HepG2 (cell line): Measurements from ENCODE around the gene CCR9. TPM values are rescaled to one million over a fixed set of nuclear protein-coding genes. Genes with fewer than 3 reads are reported as not detected.

ENCODE experiments used
- ATAC-seq: fragments of 200-7000 bp; cut with Tn5 transposase; 3 replicates; pipeline ENCODE4 v1.9.1; 2020; ENCODE audit warnings: mild to moderate bottlenecking, moderate library complexity
- BruUV-seq: library from RNA; stranded (reverse); fragments of 400-500 nt; replicated peaks from 2 replicates; lab custom pipeline; 2021; lab: Mats Ljungman, UMichigan
- CTCF ChIA-PET: fragments of 300-600 bp; formaldehyde crosslinking; extraction: SDS; loops from one replicate; lab custom pipeline; 2021; ENCODE audit warnings: low total read pairs, inconsistent platforms, low intra/inter-chr PET ratio; lab: Yijun Ruan, JAX
- POLR2A ChIA-PET: fragments of 350-600 bp; sonication (Branson Sonifier 250); formaldehyde crosslinking; loops from one replicate; lab custom pipeline; 2020; ENCODE audit warnings: antibody characterized with exemption, inconsistent platforms; lab: Yijun Ruan, JAX
- DNase-seq: peaks from one replicate; pipeline ENCODE4 v3.0.0-alpha.2; 2015; ENCODE audit warnings: low spot score
- FAIRE-seq: peaks from 3 replicates; lab custom pipeline; 2011; peaks lifted over from hg19 to GRCh38; lab: Jason Lieb, UNC
- H2AFZ ChIP-seq: one replicate; pipeline ENCODE4 v1.6.1; 2011; ENCODE audit warnings: low read length, inconsistent platforms
- H3K27ac ChIP-seq: fragments of 300-600 bp; 3 replicates; pipeline ENCODE4 v1.8.0; 2011; ENCODE audit warnings: mixed run types, mild to moderate bottlenecking, mixed read lengths, low read length, inconsistent platforms; ENCODE audit not compliant: insufficient read depth; ENCODE audit errors: extremely low read length
- H3K27me3 ChIP-seq, 2 experiments: fragments of 200-600 bp in 1 of 2; 2 replicates in 1 of 2; 3 replicates in 1 of 2; pipeline versions ENCODE4 v1.6.0 to v1.8.0; 2011; ENCODE audit warnings: low read length in 2 of 2, mild to moderate bottlenecking in 2 of 2, moderate library complexity in 2 of 2, inconsistent platforms in 1 of 2; ENCODE audit not compliant: insufficient read depth in 2 of 2, control insufficient read depth in 1 of 2
- H3K36me3 ChIP-seq, 2 experiments: fragments of 200-600 bp in 1 of 2; replicated peaks in 1 of 2; 2 replicates in 1 of 2; 3 replicates in 1 of 2; pipeline versions ENCODE4 v1.5.1 to v1.8.0; 2011; ENCODE audit warnings: low read length in 2 of 2, inconsistent platforms in 1 of 2; ENCODE audit not compliant: insufficient read depth in 2 of 2, control insufficient read depth in 1 of 2
- H3K4me1 ChIP-seq: 2 replicates; pipeline ENCODE4 v1.5.1; 2012; ENCODE audit warnings: low read length, inconsistent platforms; ENCODE audit not compliant: insufficient read depth
- H3K4me2 ChIP-seq: 2 replicates; pipeline ENCODE4 v1.6.0; 2011; ENCODE audit warnings: low read depth, low read length, inconsistent platforms
- H3K4me3 ChIP-seq, 3 experiments: fragments of 200-600 bp in 1 of 3; sonication (generic), shearing (Covaris generic) in 1 of 3; replicated peaks in 1 of 3; 2 replicates each; pipeline ENCODE4 v1.5.1; 2011 to 2016; ENCODE audit warnings: low read length in 3 of 3, inconsistent platforms in 2 of 3, low read depth in 2 of 3, mild to moderate bottlenecking in 2 of 3, control low read depth in 1 of 3, mixed read lengths in 1 of 3; ENCODE audit not compliant: insufficient read depth in 1 of 3
- H3K79me2 ChIP-seq: one replicate; pipeline ENCODE4 v1.6.1; 2011; ENCODE audit warnings: low read length, inconsistent platforms; ENCODE audit not compliant: insufficient read depth
- H3K9ac ChIP-seq: 2 replicates; pipeline ENCODE4 v1.6.0; 2011; ENCODE audit warnings: mild to moderate bottlenecking, low read depth, low read length, inconsistent platforms; ENCODE audit not compliant: insufficient read depth
- H3K9me3 ChIP-seq: 2 replicates; pipeline ENCODE4 v1.5.1; 2012; ENCODE audit warnings: mild to moderate bottlenecking, low read length
- H4K20me1 ChIP-seq: 2 replicates; pipeline ENCODE4 v1.6.0; 2011; ENCODE audit warnings: inconsistent platforms, mild to moderate bottlenecking, low read length, moderate library complexity; ENCODE audit not compliant: insufficient read depth
- ATF7-NPFF ChIP-seq: sonication (generic); formaldehyde crosslinking; IDR thresholded peaks from 2 replicates; pipeline ENCODE4 v1.8.1; 2023; ENCODE audit warnings: mild to moderate bottlenecking, low read depth, missing genetic modification reagents, moderate library complexity
- CERS6 ChIP-seq: sonication (generic); formaldehyde crosslinking; IDR thresholded peaks from 2 replicates; pipeline ENCODE4 v1.5.0; 2020; ENCODE audit warnings: missing genetic modification reagents
- NFE2L2 ChIP-seq: fragments of 150-350 bp; IDR thresholded peaks from 2 replicates; pipeline ENCODE4 v1.6.1; 2014; ENCODE audit warnings: low read length
- NPAS2 ChIP-seq: sonication (generic); formaldehyde crosslinking; IDR thresholded peaks from 2 replicates; pipeline ENCODE4 v1.8.0; 2022; ENCODE audit warnings: mild to moderate bottlenecking, missing genetic modification reagents, borderline replicate concordance
- SP5 ChIP-seq: IDR thresholded peaks from 2 replicates; pipeline ENCODE4 v1.6.1; 2016; ENCODE audit warnings: low read depth, borderline replicate concordance
- TOE1 ChIP-seq: sonication (generic); formaldehyde crosslinking; IDR thresholded peaks from 2 replicates; pipeline ENCODE4 v1.4.0; 2020; ENCODE audit warnings: mild to moderate bottlenecking, missing genetic modification reagents
- ZBTB1 ChIP-seq: sonication (generic); formaldehyde crosslinking; IDR thresholded peaks from 2 replicates; pipeline ENCODE4 v1.4.0; 2020; ENCODE audit warnings: missing genetic modification reagents, borderline replicate concordance
- ZNF142 ChIP-seq: sonication (generic); formaldehyde crosslinking; IDR thresholded peaks from 2 replicates; pipeline ENCODE4 v1.4.0; 2020; ENCODE audit warnings: missing genetic modification reagents
- ZNF547 ChIP-seq: sonication (generic); formaldehyde crosslinking; IDR thresholded peaks from 2 replicates; pipeline ENCODE4 v1.5.1; 2020; ENCODE audit warnings: mild to moderate bottlenecking, missing genetic modification reagents
- ZNF552 ChIP-seq: sonication (generic); formaldehyde crosslinking; IDR thresholded peaks from 2 replicates; pipeline ENCODE4 v1.9.0; 2022; ENCODE audit warnings: missing genetic modification reagents, mild to moderate bottlenecking, borderline replicate concordance
- ZNF572 ChIP-seq: sonication (generic); formaldehyde crosslinking; IDR thresholded peaks from 2 replicates; pipeline ENCODE4 v1.5.1; 2020; ENCODE audit warnings: mild to moderate bottlenecking, missing genetic modification reagents
- ZNF703 ChIP-seq: sonication (generic); formaldehyde crosslinking; IDR thresholded peaks from 2 replicates; pipeline ENCODE4 v1.5.1; 2020; ENCODE audit warnings: missing genetic modification reagents, mild to moderate bottlenecking, moderate library complexity, borderline replicate concordance
- WGBS: methylation state at CpG from one replicate; pipeline ENCODE4 v1.1.6; 2017; ENCODE audit warnings: low lambda C conversion rate; 5-methylcytosine and 5-hydroxymethylcytosine counted together
- in situ Hi-C: cut with HindIII; loops from 2 replicates; pipeline ENCODE4 v1.10.0; 2017; ENCODE audit warnings: low pct_unique_long_range_greater_than_20kb; ENCODE audit not compliant: extremely low pct_ligation_motif_present
- intact Hi-C: fragments of 100-400 bp; cut with micrococcal nuclease; formaldehyde crosslinking; loops from one replicate; pipeline ENCODE4 v1.10.0; 2022; ENCODE audit not compliant: unreplicated experiment
- polyA plus RNA-seq, 8 experiments: library from polyadenylated mRNA; depleted of rRNA in 3 of 8; stranded (reverse) in 7 of 8; unstranded in 1 of 8; fragments of >200 nt; fragmentation: Illumina TruSeq in 4 of 8; extraction: Trizol in 4 of 8; gene quantifications; 2 replicates each; pipeline versions ENCODE4 v1.2.1 to v1.2.3, GENCODE V29; 2011 to 2016; ENCODE audit warnings: low read depth in 4 of 8, missing spikeins in 1 of 8, mixed read lengths in 1 of 8; ENCODE audit not compliant: insufficient read depth in 1 of 8
- total RNA-seq, 5 experiments: library from RNA; depleted of rRNA; stranded (reverse); fragments of >200 nt; fragmentation: Illumina TruSeq; extraction: Trizol; gene quantifications; 2 replicates each; pipeline ENCODE4 v1.2.3, GENCODE V29; 2016; ENCODE audit warnings: low read depth in 1 of 5

The CCR9 gene
- total and polyA plus RNA-seq, 2 of the 13 experiments (the other 11 are each of a cell fraction or from before 2014, with no cell fraction given) = not detected

- intact Hi-C loops (no loop called here), in situ Hi-C loops (no loop called here)
- TF ChIP-seq NFE2L2 (peak; percentile 41; the same call in 1 of the 2 replicates), ZNF572 (no peak), ATF7-NPFF (CRISPR knock-in tag) (no peak)
- TF ChIP-seq, all 625 proteins: peak for 1
These were observed 61.0 kb downstream of the CCR9 start for GRCh38 chr3:45947361-45947760.

GRCh38 chr3:45948311-45948781 is 62.0 kb downstream of the CCR9 start:
- Histone ChIP-seq H3K4me1 (no peaks in the 10 kb centered on the region), H3K27ac (no peak overlapping the region), H3K4me3 (no peak overlapping the region), H3K9ac (no peak overlapping the region), H4K20me1 (no peaks in the 10 kb centered on the region), H3K27me3 (no peaks in the 10 kb centered on the region), H2AFZ (no peak overlapping the region), H3K36me3 (peaks cover 37 to 84% of the 10 kb centered on the region in 2 experiments), H3K79me2 (no peaks in the 10 kb centered on the region), H3K9me3 (no peaks in the 10 kb centered on the region), H3K4me2 (no peak overlapping the region)
- in situ Hi-C loops (no loop called here), intact Hi-C loops (no loop called here)
- ChIA-PET POLR2A (no interaction called here), CTCF (no interaction called here)
- no TSS peak for BruUV-seq
- ATAC-seq (no peak), DNase-seq (no peak), FAIRE-seq (no peak)
- WGBS = 98% methylated on average over 6 of the region's 6 CpGs
- TF ChIP-seq NPAS2 (no peak), ZNF547 (CRISPR knock-in tag) (no peak), TOE1 (CRISPR knock-in tag) (no peak), ZNF552 (no peak), ZNF142 (no peak), ZBTB1 (no peak), ZNF703 (CRISPR knock-in tag) (no peak), SP5 (CRISPR knock-in tag) (no peak), CERS6 (no peak)

More at GRCh38 chr3:45947361-45947760, 61.0 kb downstream of the CCR9 start:
- no peak for FAIRE-seq
- no peaks in the 10 kb centered on the region for H4K20me1 ChIP-seq
- no peak overlapping the region for H3K9ac ChIP-seq
- no peak overlapping the region for H3K27ac ChIP-seq
- no peak overlapping the region for H2AFZ ChIP-seq
- no peaks in the 10 kb centered on the region for H3K79me2 ChIP-seq
- DNase-seq = no peak
- no peak overlapping the region for H3K4me2 ChIP-seq
- no peaks in the 10 kb centered on the region for H3K9me3 ChIP-seq
- no peaks in the 10 kb centered on the region for H3K4me1 ChIP-seq
- no peak for ATAC-seq
- H3K36me3 ChIP-seq = peaks cover 33 to 74% of the 10 kb centered on the region in 2 experiments
- no TSS peak for BruUV-seq
- no peaks in the 10 kb centered on the region for H3K27me3 ChIP-seq
- no peak overlapping the region for H3K4me3 ChIP-seq
- WGBS = 100% methylated on average over 3 of the region's 3 CpGs
- CTCF ChIA-PET = no interaction called here
- POLR2A ChIA-PET = no interaction called here
